HG03575 (cell line): ENCODE results near the gene ZBTB40.

ENCODE experiments used
- ATAC-seq: cut with Tn5 transposase; IDR thresholded peaks from one replicate; pipeline ENCODE4 v1.9.1; 2021; ENCODE audit not compliant: unreplicated experiment, insufficient number of reproducible peaks, low FRiP score; ENCODE audit errors: extremely low read depth

Gene ZBTB40

DNA sequence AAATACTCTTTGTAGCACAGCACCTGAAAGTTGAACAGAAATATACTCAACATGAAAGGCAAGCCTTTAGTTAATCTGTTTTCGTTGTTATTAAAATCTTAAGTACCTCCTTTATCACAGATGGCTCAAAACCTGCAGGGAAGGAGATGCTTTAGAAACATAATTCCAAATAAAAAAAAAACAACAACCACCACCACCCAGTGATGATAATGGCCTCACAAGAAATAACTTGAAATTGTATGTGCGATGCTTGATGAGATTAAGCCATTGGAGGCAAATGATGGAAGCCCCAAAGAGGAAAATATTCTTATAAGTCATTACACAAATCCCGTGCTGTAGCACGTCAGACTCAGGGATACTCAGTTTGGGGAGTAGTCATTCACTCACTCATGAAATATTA lies 24.9 kb upstream of the ZBTB40 start:
- ATAC-seq, result no peak

- no peak for ATAC-seq
These were observed 23.0 kb upstream of the ZBTB40 start for GRCh38 chr1:22428672-22429071.

- no peak for ATAC-seq
These were observed 19.7 kb upstream of the ZBTB40 start for GRCh38 chr1:22431965-22432364.

GRCh38 chr1:22434717-22435116 lies 16.9 kb upstream of the ZBTB40 start:
- ATAC-seq, result no peak

DNA sequence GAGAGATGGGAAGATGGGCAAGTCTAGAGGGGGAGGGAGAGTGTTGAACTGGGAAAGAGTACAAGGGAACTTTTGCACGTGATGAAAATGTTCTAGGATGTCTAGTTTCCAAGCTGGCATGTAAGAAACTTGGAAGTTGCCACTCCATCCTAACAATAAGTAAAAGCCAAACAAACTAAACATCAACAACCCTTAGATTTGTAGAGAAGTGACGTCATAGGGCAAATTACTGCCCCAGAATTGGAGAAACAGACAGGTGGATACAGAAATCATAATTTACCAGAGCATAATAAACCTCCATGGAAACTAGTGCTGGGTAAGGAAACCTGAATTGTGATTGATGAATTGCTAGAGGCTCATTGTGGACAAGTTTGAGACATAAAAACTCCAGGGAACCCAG lies 14.7 kb upstream of the ZBTB40 start:
- ATAC-seq, result no peak

- no peak for ATAC-seq
These were observed 14.1 kb upstream of the ZBTB40 start for GRCh38 chr1:22437573-22437972.

DNA sequence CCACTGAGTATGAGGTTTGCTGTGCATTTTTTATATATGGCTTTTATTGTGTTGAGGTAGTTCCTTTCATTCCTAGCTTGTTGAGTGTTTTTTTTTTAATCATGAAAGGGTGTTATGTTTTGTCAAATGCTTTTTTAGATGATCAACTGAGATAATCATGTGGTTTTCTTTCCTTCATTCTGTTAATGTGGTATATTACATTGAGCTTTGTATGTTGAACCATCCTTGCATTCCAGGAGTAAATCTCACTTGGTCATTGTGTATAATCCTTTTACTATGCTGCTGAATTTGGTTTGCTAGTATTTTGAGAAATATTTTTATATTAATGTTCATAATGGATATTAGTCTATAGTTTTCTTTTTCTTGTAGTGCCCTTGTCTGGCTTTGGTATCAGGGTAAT lies 11.1 kb upstream of the ZBTB40 start:
- ATAC-seq, result no peak

DNA sequence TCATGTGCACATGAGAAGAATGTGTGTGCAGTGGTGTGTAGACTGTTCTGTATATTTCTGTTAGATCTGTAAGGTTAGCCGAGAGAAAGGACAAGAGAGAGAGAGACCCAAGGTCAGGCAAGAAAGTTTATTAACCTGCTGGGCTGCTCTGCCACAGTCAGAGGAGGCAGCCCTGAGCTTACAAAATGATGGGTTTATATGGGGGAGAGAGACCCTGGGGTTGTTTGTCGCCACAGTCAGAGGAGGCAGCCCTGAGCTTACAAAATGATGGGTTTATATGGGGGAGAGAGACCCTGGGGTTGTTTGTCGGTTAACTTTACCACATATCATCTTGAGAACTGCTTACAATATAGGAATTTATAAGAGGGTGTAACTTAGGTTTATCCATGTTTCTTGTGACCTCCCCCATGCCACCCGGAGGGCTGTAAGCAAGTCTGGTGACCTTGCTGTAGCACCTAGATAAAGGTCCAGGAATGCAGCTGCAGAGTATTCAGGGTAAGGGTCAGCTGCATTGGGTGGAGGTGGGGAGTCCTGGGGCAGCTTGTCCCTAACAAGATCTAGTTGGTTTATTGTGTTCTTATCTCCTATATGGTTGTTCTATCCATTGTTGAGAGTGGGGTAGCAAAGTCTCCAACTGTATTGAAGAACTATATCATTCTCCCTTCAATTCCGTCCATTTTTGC lies 9.3 kb upstream of the ZBTB40 start:
- ATAC-seq, result no peak

DNA sequence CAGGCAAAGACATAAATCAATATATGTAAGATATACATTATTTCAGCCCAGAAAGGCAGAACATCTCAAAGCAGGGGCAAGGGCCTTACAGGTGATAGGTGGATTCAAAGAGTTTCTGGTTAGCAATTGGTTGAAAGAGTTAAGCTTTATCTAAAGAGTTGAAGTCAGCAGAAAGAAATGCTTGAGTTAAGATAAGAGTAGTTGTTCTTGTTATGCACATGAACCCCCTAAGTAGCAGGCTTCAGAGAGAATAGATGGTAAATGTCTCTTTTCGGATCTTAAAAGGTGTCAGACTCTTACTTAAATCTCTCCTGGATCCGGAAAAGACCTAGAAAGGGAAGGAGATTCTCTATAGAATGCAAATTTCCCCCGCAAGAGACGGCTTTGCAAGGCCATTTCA lies 8.3 kb upstream of the ZBTB40 start:
- no peak for ATAC-seq

DNA sequence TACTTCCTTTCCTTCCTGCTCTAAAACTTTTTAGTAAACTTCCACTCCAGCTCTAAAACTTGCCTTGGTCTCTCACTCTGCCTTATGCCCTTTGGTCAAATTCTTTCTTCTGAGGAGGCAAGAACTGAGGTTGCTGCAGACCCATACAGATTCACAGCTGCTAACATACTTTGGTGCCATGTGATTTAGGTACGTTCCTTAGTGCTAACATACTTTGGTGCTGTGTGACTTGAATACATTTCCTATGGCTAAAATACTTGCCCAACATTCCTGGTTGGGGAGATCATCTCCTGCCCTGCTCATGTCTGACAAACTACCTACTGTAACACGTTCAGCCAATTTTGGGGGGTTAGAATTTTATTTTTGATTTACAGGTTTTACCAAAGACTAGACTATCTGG lies 6.8 kb upstream of the ZBTB40 start:
- ATAC-seq, result no peak

GRCh38 chr1:22447621-22448111 lies 4.0 kb upstream of the ZBTB40 start:
- no peak for ATAC-seq

- no peak for ATAC-seq
These were observed 2.0 kb upstream of the ZBTB40 start for GRCh38 chr1:22449636-22450035.

GRCh38 chr1:22450351-22451021 lies 1.2 kb upstream of the ZBTB40 start:
- ATAC-seq, result no peak

GRCh38 chr1:22452481-22452957 lies 868 bp downstream of the ZBTB40 start:
- no peak for ATAC-seq

GRCh38 chr1:22453181-22453580 lies 1.5 kb downstream of the ZBTB40 start:
- ATAC-seq, result no peak

GRCh38 chr1:22454476-22455056 lies 2.9 kb downstream of the ZBTB40 start:
- ATAC-seq, result no peak

GRCh38 chr1:22457345-22457744 lies 5.7 kb downstream of the ZBTB40 start:
- no peak for ATAC-seq

DNA sequence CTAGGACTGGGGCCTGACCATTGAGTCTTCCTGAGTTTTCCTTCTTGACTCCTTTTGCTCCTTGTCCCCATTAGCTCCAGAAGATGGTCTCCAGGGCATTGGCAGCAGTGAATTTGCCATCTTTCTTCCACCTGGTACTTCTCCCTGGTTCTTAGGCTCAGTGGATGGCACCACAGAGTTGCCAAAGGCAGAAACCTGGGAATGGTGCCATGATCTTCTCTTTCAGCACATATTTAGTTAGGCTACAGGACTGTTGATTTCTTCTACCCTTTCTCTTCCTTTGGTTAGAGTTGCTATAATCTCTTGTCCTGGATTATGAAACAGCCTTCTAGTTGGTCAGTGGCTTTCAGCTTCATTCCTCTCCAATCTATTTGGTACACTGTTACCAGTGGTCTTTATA lies 6.2 kb downstream of the ZBTB40 start:
- no peak for ATAC-seq

DNA sequence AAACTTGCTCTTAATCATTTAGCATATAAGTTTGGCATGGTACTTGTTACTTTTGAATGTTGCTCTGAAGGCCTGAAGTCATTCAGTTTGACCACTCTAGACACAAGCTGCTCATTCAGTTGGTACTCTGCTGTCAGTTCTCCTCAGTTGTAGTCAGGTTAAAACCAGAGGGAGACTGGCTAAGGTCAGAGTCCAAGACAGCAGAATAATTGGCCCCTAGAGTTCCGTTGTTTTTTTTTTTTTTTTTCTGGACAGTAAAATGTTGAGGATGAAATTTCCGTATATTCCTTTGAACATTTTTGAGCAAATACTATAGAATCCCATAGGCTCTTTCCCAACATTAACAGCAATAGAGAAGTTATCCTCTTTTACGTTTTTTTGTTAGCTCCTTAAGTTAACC lies 9.4 kb downstream of the ZBTB40 start:
- no peak for ATAC-seq
